Upper lobe of right lung (tissue), 1 donor: ENCODE results near the gene RPL13. TPM values are rescaled to one million over a fixed set of nuclear protein-coding genes. Genes with fewer than 3 reads are reported as not detected.
A peak's percentile ranks its signal among the peaks of the same experiment; 100 is the strongest.

Experiments used
- ATAC-seq: fragments of 200-7000 bp; cut with Tn5 transposase; one replicate; pipeline ENCODE4 v1.9.1; 2020; ENCODE audit warnings: mild to moderate bottlenecking, moderate library complexity
- DNase-seq: peaks from one replicate; pipeline ENCODE4 v3.0.0-alpha.2; 2020
- H3K27ac ChIP-seq: fragments of 200-600 bp; one replicate; pipeline ENCODE4 v1.8.0; 2022
- H3K27me3 ChIP-seq: fragments of 200-600 bp; one replicate; pipeline ENCODE4 v1.8.0; 2022; ENCODE audit warnings: mild to moderate bottlenecking
- H3K36me3 ChIP-seq: fragments of 200-600 bp; one replicate; pipeline ENCODE4 v1.8.0; 2022
- H3K4me1 ChIP-seq: fragments of 200-600 bp; one replicate; pipeline ENCODE4 v1.8.0; 2022
- H3K4me3 ChIP-seq: fragments of 200-600 bp; one replicate; pipeline ENCODE4 v1.8.0; 2022; ENCODE audit warnings: mild to moderate bottlenecking
- H3K9me3 ChIP-seq: fragments of 200-600 bp; one replicate; pipeline ENCODE4 v1.8.0; 2022
- CTCF ChIP-seq: fragments of 200-600 bp; IDR thresholded peaks from one replicate; pipeline ENCODE4 v1.8.0; 2022; ENCODE audit warnings: antibody characterized with exemption
- intact Hi-C: fragments of 100-400 bp; cut with DNase I; formaldehyde crosslinking; loops from one replicate; pipeline ENCODE4 v1.11.0; 2022
- total RNA-seq: library from RNA; stranded (reverse); fragmentation: NEBNext Ultra II Directional; extraction: Animal tissue kit (Norgen Biotek cat#: 25700); gene quantifications from one replicate; pipeline ENCODE4 v1.2.1, GENCODE V29; 2021
- donor health status: DM: no; HTN: yes; CAD: no; lungs with severe emphysema.

The RPL13 gene
- total RNA-seq, 1 donor from 2014 or later, result 1,795 TPM

DNA sequence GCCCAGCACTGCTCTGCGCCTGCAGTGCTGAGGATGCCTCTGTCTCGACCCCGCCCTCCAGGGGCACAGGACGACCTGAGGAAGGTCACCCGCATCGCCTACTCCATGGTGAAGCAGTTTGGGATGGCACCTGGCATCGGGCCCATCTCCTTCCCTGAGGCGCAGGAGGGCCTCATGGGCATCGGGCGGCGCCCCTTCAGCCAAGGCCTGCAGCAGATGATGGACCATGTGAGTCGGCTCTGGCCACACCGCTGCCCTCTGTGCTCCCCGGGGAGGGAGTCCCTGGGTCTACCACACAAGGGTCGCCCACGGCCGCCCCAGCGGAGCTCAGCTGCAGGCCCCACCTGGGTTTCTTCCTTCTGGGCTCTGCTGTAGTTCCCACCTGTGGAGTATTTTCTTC lies 6.7 kb upstream of the RPL13 start:
- Histone ChIP-seq H3K27me3 (no peaks in the 10 kb centered on the region), H3K36me3 (peaks cover 78% of the 10 kb centered on the region), H3K4me3 (no peak overlapping the region), H3K27ac (no peak overlapping the region), H3K9me3 (no peaks in the 10 kb centered on the region), H3K4me1 (peaks cover 9% of the 10 kb centered on the region)
- no peak for TF ChIP-seq CTCF
- no peak for DNase-seq
- intact Hi-C loops, result no loop called here
- no peak for ATAC-seq

GRCh38 chr16:89554343-89554742 lies 6.1 kb upstream of the RPL13 start:
- H3K36me3 ChIP-seq, result peaks cover 72% of the 10 kb centered on the region
- no peaks in the 10 kb centered on the region for H3K27me3 ChIP-seq
- H3K4me3 ChIP-seq, result no peak overlapping the region
- H3K27ac ChIP-seq, result no peak overlapping the region
- peaks cover 13% of the 10 kb centered on the region for H3K4me1 ChIP-seq
- ATAC-seq (no peak), DNase-seq (no peak)
- no peaks in the 10 kb centered on the region for H3K9me3 ChIP-seq
- no peak for TF ChIP-seq CTCF
- intact Hi-C loops, result no loop called here

GRCh38 chr16:89555265-89555664 lies 5.2 kb upstream of the RPL13 start:
- Histone ChIP-seq H3K27me3 (no peaks in the 10 kb centered on the region), H3K36me3 (peaks cover 68% of the 10 kb centered on the region), H3K9me3 (no peaks in the 10 kb centered on the region), H3K4me3 (no peak overlapping the region), H3K4me1 (peaks cover 17% of the 10 kb centered on the region), H3K27ac (no peak overlapping the region)
- intact Hi-C loops, result no loop called here
- no peak for DNase-seq
- no peak for ATAC-seq
- TF ChIP-seq CTCF, result no peak

DNA sequence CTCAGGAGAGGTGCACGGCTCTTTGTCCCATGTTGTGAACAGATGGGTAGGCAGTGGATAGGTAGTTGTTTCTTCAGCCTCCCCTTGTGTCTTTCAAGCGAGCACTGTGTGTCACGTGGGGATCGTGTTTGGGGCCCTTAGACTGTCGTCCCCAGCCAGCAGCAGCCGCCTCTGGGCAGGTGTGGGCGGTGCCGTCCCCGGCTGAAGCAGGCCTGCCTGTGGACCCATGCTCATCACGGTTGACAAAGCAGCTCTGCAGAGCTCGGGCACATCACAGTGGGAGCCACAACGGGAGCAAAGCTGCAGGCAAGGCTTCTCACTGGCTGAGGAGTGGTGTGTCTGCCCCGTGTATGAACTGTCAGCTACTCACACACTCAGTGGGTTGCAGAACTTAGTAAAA lies 4.7 kb upstream of the RPL13 start:
- TF ChIP-seq CTCF, result no peak
- intact Hi-C loops, result no loop called here
- no peak overlapping the region for H3K27ac ChIP-seq
- ATAC-seq (no peak), DNase-seq (no peak)
- H3K36me3 ChIP-seq, result peaks cover 64% of the 10 kb centered on the region
- no peaks in the 10 kb centered on the region for H3K27me3 ChIP-seq
- H3K9me3 ChIP-seq, result no peaks in the 10 kb centered on the region
- peaks cover 17% of the 10 kb centered on the region for H3K4me1 ChIP-seq
- no peak overlapping the region for H3K4me3 ChIP-seq

DNA sequence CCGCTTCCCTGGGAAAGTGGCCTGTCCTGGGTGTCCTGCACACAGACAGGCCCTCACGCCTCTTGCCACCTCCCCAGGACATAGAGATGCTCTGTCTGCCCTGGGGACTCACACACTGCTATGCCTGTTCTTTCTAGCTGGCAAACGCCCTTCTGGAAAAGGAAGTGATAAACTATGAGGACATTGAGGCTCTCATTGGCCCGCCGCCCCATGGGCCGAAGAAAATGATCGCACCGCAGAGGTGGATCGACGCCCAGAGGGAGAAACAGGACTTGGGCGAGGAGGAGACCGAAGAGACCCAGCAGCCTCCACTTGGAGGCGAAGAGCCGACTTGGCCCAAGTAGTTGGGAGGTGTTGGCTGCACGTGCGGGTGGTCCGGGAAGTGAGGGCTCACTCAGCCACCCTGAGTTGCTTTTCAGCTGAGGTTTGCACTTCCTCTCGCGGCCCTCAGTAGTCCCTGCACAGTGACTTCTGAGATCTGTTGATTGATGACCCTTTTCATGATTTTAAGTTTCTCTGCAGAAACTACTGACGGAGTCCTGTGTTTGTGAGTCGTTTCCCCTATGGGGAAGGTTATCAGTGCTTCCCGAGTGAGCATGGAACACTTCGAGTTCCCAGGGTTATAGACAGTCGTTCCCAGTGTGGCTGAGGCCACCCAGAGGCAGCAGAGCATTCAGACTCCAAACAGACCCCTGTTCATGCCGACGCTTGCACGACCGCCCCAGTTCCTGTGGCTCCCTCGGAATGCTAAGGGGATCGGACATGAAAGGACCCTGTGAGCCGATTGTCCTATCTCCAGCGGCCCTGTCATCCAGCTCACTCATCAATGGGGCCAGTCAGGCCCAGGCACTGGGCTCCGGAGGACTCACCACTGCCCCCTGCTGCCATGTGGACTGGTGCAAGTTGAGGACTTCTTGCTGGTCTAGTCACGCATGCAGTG lies 3.5 kb upstream of the RPL13 start:
- Histone ChIP-seq H3K9me3 (no peaks in the 10 kb centered on the region), H3K4me3 (no peak overlapping the region), H3K36me3 (peaks cover 61% of the 10 kb centered on the region), H3K27ac (no peak overlapping the region), H3K4me1 (peaks cover 24% of the 10 kb centered on the region), H3K27me3 (no peaks in the 10 kb centered on the region)
- peak; percentile 60 for ATAC-seq
- intact Hi-C loops, result no loop called here
- DNase-seq, result peak; percentile 90
- peak; percentile 80 for TF ChIP-seq CTCF
